ENCODE measurements around the gene PVALB.

DNA sequence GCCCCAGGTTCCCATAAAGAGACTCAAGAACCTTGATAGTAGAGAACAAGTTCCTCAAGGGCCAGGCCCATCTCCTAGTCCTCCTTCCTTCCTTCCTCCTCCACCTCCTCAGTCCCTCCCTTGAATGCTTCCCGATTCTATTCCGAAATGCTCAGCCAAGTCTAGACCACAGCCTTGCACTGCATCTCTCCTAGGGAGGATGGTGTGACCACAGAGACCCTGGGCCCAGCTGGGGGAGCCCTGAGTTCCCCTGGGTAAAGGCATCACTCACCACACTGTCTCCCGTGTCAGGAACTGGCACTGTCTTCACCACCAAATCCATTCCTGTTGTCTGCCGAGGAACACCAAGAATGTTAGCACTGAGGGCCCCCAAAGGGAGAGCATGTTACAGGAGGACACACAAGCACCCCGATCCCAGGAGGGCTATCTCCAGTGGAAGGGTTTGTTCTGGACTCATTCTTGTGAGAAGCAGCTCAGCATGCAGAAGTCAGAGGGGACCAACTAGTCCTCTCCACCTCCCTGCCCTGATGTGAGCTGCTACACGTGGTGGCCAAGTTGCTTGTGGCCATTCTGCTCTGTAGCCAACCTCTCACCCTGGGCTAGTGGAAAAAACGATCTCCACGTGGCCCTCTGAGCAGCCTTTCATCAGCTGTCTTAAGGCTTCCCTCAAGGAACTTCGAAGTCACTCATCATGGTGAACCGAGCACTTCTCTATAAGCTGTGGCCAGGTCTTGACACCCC is 49.6 kb downstream of the PVALB start:
- no peak for TF ChIP-seq POLR2A (IDR thresholded peaks at IDR 0.05)
- TF ChIP-seq, protein P1, sequence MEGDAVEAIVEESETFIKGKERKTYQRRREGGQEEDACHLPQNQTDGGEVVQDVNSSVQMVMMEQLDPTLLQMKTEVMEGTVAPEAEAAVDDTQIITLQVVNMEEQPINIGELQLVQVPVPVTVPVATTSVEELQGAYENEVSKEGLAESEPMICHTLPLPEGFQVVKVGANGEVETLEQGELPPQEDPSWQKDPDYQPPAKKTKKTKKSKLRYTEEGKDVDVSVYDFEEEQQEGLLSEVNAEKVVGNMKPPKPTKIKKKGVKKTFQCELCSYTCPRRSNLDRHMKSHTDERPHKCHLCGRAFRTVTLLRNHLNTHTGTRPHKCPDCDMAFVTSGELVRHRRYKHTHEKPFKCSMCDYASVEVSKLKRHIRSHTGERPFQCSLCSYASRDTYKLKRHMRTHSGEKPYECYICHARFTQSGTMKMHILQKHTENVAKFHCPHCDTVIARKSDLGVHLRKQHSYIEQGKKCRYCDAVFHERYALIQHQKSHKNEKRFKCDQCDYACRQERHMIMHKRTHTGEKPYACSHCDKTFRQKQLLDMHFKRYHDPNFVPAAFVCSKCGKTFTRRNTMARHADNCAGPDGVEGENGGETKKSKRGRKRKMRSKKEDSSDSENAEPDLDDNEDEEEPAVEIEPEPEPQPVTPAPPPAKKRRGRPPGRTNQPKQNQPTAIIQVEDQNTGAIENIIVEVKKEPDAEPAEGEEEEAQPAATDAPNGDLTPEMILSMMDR (IDR thresholded peaks at IDR 0.05) = no peak

Data from adrenal gland (tissue), 5 donors.